Fibroblast of lung (primary cell): ENCODE results near the gene TCEAL7. TPM values are rescaled to one million over a fixed set of nuclear protein-coding genes. Genes with fewer than 3 reads are reported as not detected.
A peak's percentile ranks its signal among the peaks of the same experiment; 100 is the strongest.

Source experiments
- DNase-seq, 2 donors: peaks; one replicate each; pipeline versions ENCODE4 v3.0.0 to v3.0.0-alpha.2; 2010; ENCODE audit warnings: low read depth in 2 of 2
- H2AFZ ChIP-seq: 2 replicates; pipeline ENCODE4 v1.5.1; 2012; ENCODE audit warnings: low read length, control low read depth, inconsistent platforms
- H3K27ac ChIP-seq: 2 replicates; pipeline ENCODE4 v1.5.1; 2011; ENCODE audit warnings: low read length, control low read depth; ENCODE audit not compliant: insufficient read depth
- H3K27me3 ChIP-seq: 2 replicates; pipeline ENCODE4 v1.5.1; 2011; ENCODE audit warnings: mild to moderate bottlenecking, low read length; ENCODE audit not compliant: control insufficient read depth, insufficient read depth
- H3K36me3 ChIP-seq: 2 replicates; pipeline ENCODE4 v1.5.1; 2011; ENCODE audit warnings: low read length; ENCODE audit not compliant: control insufficient read depth, insufficient read depth
- H3K4me1 ChIP-seq: 2 replicates; pipeline ENCODE4 v1.5.1; 2011; ENCODE audit warnings: low read length; ENCODE audit not compliant: control insufficient read depth, insufficient read depth; ENCODE audit errors: extremely low read depth
- H3K4me2 ChIP-seq: 2 replicates; pipeline ENCODE4 v1.5.1; 2011; ENCODE audit warnings: low read length, control low read depth; ENCODE audit not compliant: insufficient read depth; ENCODE audit errors: extremely low read depth
- H3K4me3 ChIP-seq, 4 experiments: fragments of 200-600 bp in 1 of 4; sonication (generic) in 1 of 4; replicated peaks in 1 of 4; 2 replicates each; pipeline ENCODE4 v1.5.1; 2011 to 2016; ENCODE audit warnings: low read length in 4 of 4, low read depth in 3 of 4, mild to moderate bottlenecking in 3 of 4, control low read depth in 2 of 4, inconsistent platforms in 1 of 4, mixed read lengths in 1 of 4; ENCODE audit not compliant: insufficient read depth in 1 of 4; ENCODE audit errors: control extremely low read depth in 1 of 4
- H3K79me2 ChIP-seq: 2 replicates; pipeline ENCODE4 v1.5.1; 2012; ENCODE audit warnings: mild to moderate bottlenecking, low read length, inconsistent platforms; ENCODE audit not compliant: control insufficient read depth, insufficient read depth
- H3K9ac ChIP-seq: 2 replicates; pipeline ENCODE4 v1.5.1; 2011; ENCODE audit warnings: mild to moderate bottlenecking, low read length, control low read depth; ENCODE audit not compliant: insufficient read depth
- H3K9me3 ChIP-seq: 2 replicates; pipeline ENCODE4 v1.5.1; 2012; ENCODE audit warnings: low read depth, low read length; ENCODE audit not compliant: control insufficient read depth, insufficient read depth
- H4K20me1 ChIP-seq: 2 replicates; pipeline ENCODE4 v1.5.1; 2011; ENCODE audit warnings: low read length; ENCODE audit not compliant: control insufficient read depth, insufficient read depth; ENCODE audit errors: extremely low read depth
- CTCF ChIP-seq, 2 donors: IDR thresholded peaks in 1 of 2; conservative IDR thresholded peaks in 1 of 2; 1 replicate in 1 of 2; 2 replicates in 1 of 2; pipeline ENCODE4 v1.5.1; 2011 to 2012; ENCODE audit warnings: low read length in 2 of 2, control low read depth in 1 of 2, inconsistent platforms in 1 of 2, low read depth in 1 of 2, mild to moderate bottlenecking in 1 of 2
- EZH2 ChIP-seq: IDR thresholded peaks from 2 replicates; pipeline ENCODE4 v1.5.1; 2012; ENCODE audit warnings: low read length, control low read depth, mild to moderate bottlenecking; ENCODE audit errors: missing control alignments
- polyA plus RNA-seq, 2 donors: library from polyadenylated mRNA; depleted of rRNA in 1 of 2; stranded (reverse) in 1 of 2; unstranded in 1 of 2; fragments of >200 nt; gene quantifications; 2 replicates each; pipeline ENCODE4 v1.2.1, GENCODE V29; 2011 to 2012; ENCODE audit warnings: missing spikeins in 1 of 2
- total RNA-seq: library from RNA; depleted of rRNA; stranded (reverse); fragments of >200 nt; gene quantifications from 2 replicates; pipeline ENCODE4 v1.2.1, GENCODE V29; 2014

The TCEAL7 gene
- total and polyA plus RNA-seq, 2 donors (not counting 1 experiment from before 2014, with no cell fraction given) = 32.5 to 46.8 TPM

GRCh38 chrX:103369479-103369878 is 39.4 kb downstream of the TCEAL7 start:
- no peak overlapping the region for H3K9ac ChIP-seq
- TF ChIP-seq EZH2 (no peak), CTCF (conservative IDR thresholded peaks at IDR 0.05 in 1 of 2, IDR thresholded peaks at IDR 0.05 in 1 of 2; ENCODE audit: low read depth in 1 of 2, low read length in 2 of 2) (no peak)
- no peak for DNase-seq
- H3K9me3 ChIP-seq = no peaks in the 10 kb centered on the region
- H2AFZ ChIP-seq = no peak overlapping the region
- no peak overlapping the region for H3K27ac ChIP-seq
- no peaks in the 10 kb centered on the region for H4K20me1 ChIP-seq
- no peaks in the 10 kb centered on the region for H3K27me3 ChIP-seq
- H3K36me3 ChIP-seq = no peaks in the 10 kb centered on the region
- H3K4me3 ChIP-seq = no peak overlapping the region
- no peak overlapping the region for H3K4me2 ChIP-seq
- H3K79me2 ChIP-seq = no peaks in the 10 kb centered on the region
- peaks cover 2% of the 10 kb centered on the region for H3K4me1 ChIP-seq

- Histone ChIP-seq H3K9me3 (no peaks in the 10 kb centered on the region), H3K79me2 (peaks cover 12% of the 10 kb centered on the region), H3K9ac (no peak overlapping the region), H4K20me1 (no peaks in the 10 kb centered on the region), H3K36me3 (no peaks in the 10 kb centered on the region), H2AFZ (no peak overlapping the region), H3K4me2 (no peak overlapping the region), H3K27ac (no peak overlapping the region), H3K4me1 (peaks cover under 1% of the 10 kb centered on the region), H3K27me3 (no peaks in the 10 kb centered on the region), H3K4me3 (no peak overlapping the region)
- TF ChIP-seq EZH2 (no peak), CTCF (conservative IDR thresholded peaks at IDR 0.05 in 1 of 2, IDR thresholded peaks at IDR 0.05 in 1 of 2; ENCODE audit: low read depth in 1 of 2, low read length in 2 of 2) (no peak)
- no peak for DNase-seq
Measured at GRCh38 chrX:103372886-103373285, 42.8 kb downstream of the TCEAL7 start.

- Histone ChIP-seq H3K4me2 (no peak overlapping the region), H2AFZ (no peak overlapping the region), H3K27me3 (no peaks in the 10 kb centered on the region), H3K27ac (no peak overlapping the region), H3K9ac (no peak overlapping the region), H3K36me3 (no peaks in the 10 kb centered on the region), H3K79me2 (peaks cover 12% of the 10 kb centered on the region), H4K20me1 (no peaks in the 10 kb centered on the region), H3K9me3 (no peaks in the 10 kb centered on the region), H3K4me3 (no peak overlapping the region), H3K4me1 (no peaks in the 10 kb centered on the region)
- no peak for TF ChIP-seq EZH2
- TF ChIP-seq CTCF (conservative IDR thresholded peaks at IDR 0.05 in 1 of 2, IDR thresholded peaks at IDR 0.05 in 1 of 2; ENCODE audit: low read depth in 1 of 2, low read length in 2 of 2) = no peak
- peak in 1 of 2 donors; percentile 35 for DNase-seq
Measured at GRCh38 chrX:103373581-103373980, 43.5 kb downstream of the TCEAL7 start.
